Heart right ventricle (tissue), 16 donors: ENCODE measurements around the gene ARHGEF17. TPM values are rescaled to one million over a fixed set of nuclear protein-coding genes. Genes with fewer than 3 reads are reported as not detected.

Source experiments
- ATAC-seq, 8 donors: fragments of 200-7000 bp; cut with Tn5 transposase; one replicate each; pipeline ENCODE4 v1.9.1; 2020; ENCODE audit warnings: mild to moderate bottlenecking in 8 of 8, moderate library complexity in 8 of 8, moderate number of reproducible peaks in 1 of 8
- DNase-seq, 2 donors: peaks; one replicate each; pipeline ENCODE4 v3.0.0-alpha.2; 2020
- H3K27ac ChIP-seq, 10 donors: fragments of 200-600 bp; sonication (generic) in 2 of 10; one replicate each; pipeline versions ENCODE4 v1.5.0 to v1.8.0; 2020 to 2022; ENCODE audit warnings: mild to moderate bottlenecking in 3 of 10
- H3K27me3 ChIP-seq, 7 donors: fragments of 200-600 bp; one replicate each; pipeline ENCODE4 v1.8.0; 2021 to 2022; ENCODE audit warnings: mild to moderate bottlenecking in 2 of 7
- H3K36me3 ChIP-seq, 9 donors: fragments of 200-600 bp; sonication (generic) in 1 of 9; one replicate each; pipeline versions ENCODE4 v1.5.0 to v1.8.0; 2020 to 2022; ENCODE audit warnings: mild to moderate bottlenecking in 2 of 9
- H3K4me1 ChIP-seq, 9 donors: fragments of 200-600 bp; sonication (generic) in 1 of 9; one replicate each; pipeline versions ENCODE4 v1.5.0 to v1.8.0; 2020 to 2022; ENCODE audit warnings: mild to moderate bottlenecking in 4 of 9
- H3K4me3 ChIP-seq, 10 donors: fragments of 200-600 bp; sonication (generic) in 2 of 10; one replicate each; pipeline versions ENCODE4 v1.5.0 to v1.8.0; 2020 to 2022; ENCODE audit warnings: mild to moderate bottlenecking in 7 of 10, moderate library complexity in 2 of 10
- H3K9me3 ChIP-seq, 11 donors: fragments of 200-600 bp in 10 of 11; sonication (generic) in 2 of 11; one replicate each; pipeline versions ENCODE4 v1.5.0 to v1.8.0; 2013 to 2022; ENCODE audit warnings: mild to moderate bottlenecking in 2 of 11, control low read depth in 1 of 11, moderate library complexity in 1 of 11
- WGBS, 2 donors: extraction: QIAGEN DNeasy Blood & Tissue Kit; methylation state at CpG; one replicate each; pipeline ENCODE4 v1.1.7; 2013; ENCODE audit warnings: inconsistent platforms in 1 of 2; 5-methylcytosine and 5-hydroxymethylcytosine counted together
- intact Hi-C, 10 donors: fragments of 100-400 bp; cut with DNase I; formaldehyde crosslinking; loops; one replicate each; pipeline versions ENCODE4 v1.11.1 to v1.14.2; 2022
- polyA plus RNA-seq, 2 donors: library from polyadenylated mRNA; stranded (reverse); fragments of 200-250 nt; gene quantifications; one replicate each; pipeline ENCODE4 v1.2.3, GENCODE V29; 2013
- total RNA-seq, 10 donors: library from RNA; stranded (reverse); fragmentation: NEBNext Ultra II Directional in 3 of 10; extraction: Animal tissue kit (Norgen Biotek cat#: 25700) in 3 of 10; gene quantifications; one replicate each; pipeline versions ENCODE4 v1.2.1 to v1.2.4, GENCODE V29; 2021 to 2023
- TF ChIP-seq, protein P1 (sequence below), 9 donors: fragments of 200-600 bp; sonication (generic) in 2 of 9; IDR thresholded peaks; one replicate each; pipeline versions ENCODE4 v1.5.0 to v1.8.0; 2021 to 2022; ENCODE audit warnings: antibody characterized with exemption in 9 of 9, mild to moderate bottlenecking in 5 of 9, moderate library complexity in 1 of 9
- donor health status: Arrhythmogenic right ventricular cardiomyopathy.
- donor health status: ischemic (EF 13 %, LVEDD 7.1; RV severe dilation, severe dysfunction).
- donor health status: healthy with polysubstance abuse.
- donor health status: DM: no; HTN: yes; CAD: no.
- donor health status: DM: no; HTN: no; CAD: no.
- donor health status: ischemic (EF 25% LVEDD 6.9; RV normal size, moderate dysfunction).
- donor health status: ischemic (EF 25% LVEDD 5.7; RV mildly dilated, moderate dysfunction).
- donor health status: healthy.
- donor health status: DM: yes; HTN: yes; CAD: no.
- donor health status: Ischemic cardiomyopathy.
- donor health status: ischemic (EF 35%, LVEDD 5.7; RV mildly dilated, moderate dysfunction).
- donor health status: nonischemic (EF 11% LVEDD 7.7; RV severe dilation, severe dysfunction).
- donor health status: DM: yes; HTN: yes; CAD: no.
- donor health status: PGD.
- donor health status: ischemic (EF 29% LVEDD 5.4; RV normal size, mild dysfunction).
- donor health status: nonischemic (EF 23%, LVEDD 6.1; RV moderate dilation, normal function).

The ARHGEF17 gene
- total and polyA plus RNA-seq, 12 donors = 38.6 to 67.4 (median 51.2) TPM

DNA sequence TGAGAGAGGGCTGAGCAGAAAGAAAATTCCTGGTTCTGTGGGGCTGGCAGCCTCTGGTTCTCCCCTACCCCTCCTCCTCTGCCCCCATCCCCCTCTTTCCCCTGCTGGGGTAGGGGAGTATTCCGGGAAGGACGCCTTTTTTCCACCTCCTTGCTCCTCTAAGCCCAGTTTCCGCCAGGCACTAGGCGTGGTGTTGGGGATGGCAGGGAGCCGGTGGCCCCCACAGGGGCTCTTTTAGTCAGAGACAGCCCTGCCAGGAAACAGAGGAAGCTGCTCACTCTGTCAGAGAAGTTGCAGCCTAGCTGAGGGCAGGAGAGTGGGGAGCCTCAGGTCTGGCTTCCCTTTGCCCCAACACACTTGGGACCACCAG is 15.6 kb upstream of the ARHGEF17 start:
- TF ChIP-seq, protein P1, sequence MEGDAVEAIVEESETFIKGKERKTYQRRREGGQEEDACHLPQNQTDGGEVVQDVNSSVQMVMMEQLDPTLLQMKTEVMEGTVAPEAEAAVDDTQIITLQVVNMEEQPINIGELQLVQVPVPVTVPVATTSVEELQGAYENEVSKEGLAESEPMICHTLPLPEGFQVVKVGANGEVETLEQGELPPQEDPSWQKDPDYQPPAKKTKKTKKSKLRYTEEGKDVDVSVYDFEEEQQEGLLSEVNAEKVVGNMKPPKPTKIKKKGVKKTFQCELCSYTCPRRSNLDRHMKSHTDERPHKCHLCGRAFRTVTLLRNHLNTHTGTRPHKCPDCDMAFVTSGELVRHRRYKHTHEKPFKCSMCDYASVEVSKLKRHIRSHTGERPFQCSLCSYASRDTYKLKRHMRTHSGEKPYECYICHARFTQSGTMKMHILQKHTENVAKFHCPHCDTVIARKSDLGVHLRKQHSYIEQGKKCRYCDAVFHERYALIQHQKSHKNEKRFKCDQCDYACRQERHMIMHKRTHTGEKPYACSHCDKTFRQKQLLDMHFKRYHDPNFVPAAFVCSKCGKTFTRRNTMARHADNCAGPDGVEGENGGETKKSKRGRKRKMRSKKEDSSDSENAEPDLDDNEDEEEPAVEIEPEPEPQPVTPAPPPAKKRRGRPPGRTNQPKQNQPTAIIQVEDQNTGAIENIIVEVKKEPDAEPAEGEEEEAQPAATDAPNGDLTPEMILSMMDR (IDR thresholded peaks at IDR 0.05) = no peak
- 49 to 63% methylated on average over 5 of the region's 5 CpGs for WGBS, 2 donors
- intact Hi-C loops = loop anchor here in 1 of 10 donors (10.0 kb wide), 2 partner anchors 102 to 108 kb away; no protein-coding TSS in a partner anchor
- Histone ChIP-seq H3K27me3 (no peaks in the 10 kb centered on the region), H3K4me3 (no peak overlapping the region), H3K27ac (peak overlapping the region in 1 of 10 donors; percentile 40), H3K36me3 (peaks cover 0 to 11% (median 0%) of the 10 kb centered on the region in 9 donors), H3K4me1 (peaks cover 12 to 45% (median 31%) of the 10 kb centered on the region in 9 donors), H3K9me3 (no peaks in the 10 kb centered on the region)
- no peak for DNase-seq
- no peak for ATAC-seq

DNA sequence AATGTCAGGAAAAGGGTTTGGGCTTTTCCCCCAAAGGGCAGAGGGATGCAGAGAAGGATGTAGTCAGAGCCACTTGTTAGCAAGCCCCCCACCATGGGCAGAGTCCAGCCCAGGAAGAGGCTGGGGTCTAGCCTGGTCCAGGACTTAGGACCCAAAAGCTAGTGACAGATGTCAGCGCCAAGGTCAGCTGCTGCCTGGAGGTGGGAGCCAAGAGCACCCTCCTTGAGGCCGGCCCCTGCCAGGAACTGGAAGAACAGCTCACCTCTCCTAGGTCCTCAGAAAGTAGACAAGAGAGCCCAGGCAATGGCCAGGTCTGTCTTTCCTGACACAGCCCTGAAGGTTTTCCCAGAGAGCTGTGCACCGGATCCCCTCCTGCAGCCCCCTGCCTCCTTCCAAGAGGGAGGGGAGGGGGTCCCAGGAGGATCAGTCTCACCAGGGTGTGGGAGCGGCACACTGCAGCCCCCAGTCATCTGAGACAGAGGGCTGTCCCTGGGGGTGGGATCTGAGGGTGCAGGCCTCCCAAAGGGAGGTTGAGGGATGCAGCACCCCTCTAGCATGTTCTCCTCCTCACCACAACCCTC is 14.6 kb upstream of the ARHGEF17 start:
- DNase-seq = no peak
- H3K4me3 ChIP-seq = no peak overlapping the region
- 94 to 96% methylated on average over 4 of the region's 4 CpGs for WGBS, 2 donors

DNA sequence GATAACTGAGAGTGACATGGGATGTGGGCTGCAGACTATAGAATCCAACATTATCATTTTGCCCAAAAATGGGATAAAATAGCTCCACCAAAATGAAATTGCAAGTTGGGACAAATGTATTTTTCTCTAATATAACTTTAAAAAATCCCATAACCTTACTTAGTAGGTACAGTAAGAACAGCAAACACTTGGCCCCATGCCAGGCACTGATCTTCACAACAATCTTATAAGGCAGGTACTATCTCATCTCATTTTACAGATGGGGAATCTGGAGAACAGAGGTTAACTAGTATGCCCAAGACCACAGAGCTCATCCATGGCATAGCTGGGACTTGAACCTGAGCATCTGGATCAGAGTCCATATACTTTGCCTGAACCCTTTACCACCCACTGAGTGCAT is 13.5 kb upstream of the ARHGEF17 start:
- Histone ChIP-seq H3K36me3 (peaks cover 0 to 16% (median 0%) of the 10 kb centered on the region in 9 donors), H3K27ac (no peak overlapping the region), H3K4me1 (peaks cover 0 to 24% (median 11%) of the 10 kb centered on the region in 9 donors), H3K27me3 (no peaks in the 10 kb centered on the region), H3K4me3 (no peak overlapping the region), H3K9me3 (no peaks in the 10 kb centered on the region)
- TF ChIP-seq, protein P1 (IDR thresholded peaks at IDR 0.05) = no peak
- DNase-seq (no peak), ATAC-seq (no peak)
- intact Hi-C loops = loop anchor here in 4 of 10 donors (1.0 to 10.0 kb wide), 4 partner anchors 41 to 110 kb away; no protein-coding TSS in a partner anchor

More for the DNA sequence above, 14.6 kb upstream of the ARHGEF17 start:
- no peak for ATAC-seq
- Histone ChIP-seq H3K36me3 (peaks cover 0 to 16% (median 0%) of the 10 kb centered on the region in 9 donors), H3K9me3 (no peaks in the 10 kb centered on the region), H3K27me3 (no peaks in the 10 kb centered on the region), H3K27ac (no peak overlapping the region), H3K4me1 (peaks cover 11 to 35% (median 22%) of the 10 kb centered on the region in 9 donors)
- TF ChIP-seq, protein P1 (IDR thresholded peaks at IDR 0.05) = no peak
- intact Hi-C loops = loop anchor here in 1 of 10 donors (10.0 kb wide), 2 partner anchors 101 to 109 kb away; no protein-coding TSS in a partner anchor

DNA sequence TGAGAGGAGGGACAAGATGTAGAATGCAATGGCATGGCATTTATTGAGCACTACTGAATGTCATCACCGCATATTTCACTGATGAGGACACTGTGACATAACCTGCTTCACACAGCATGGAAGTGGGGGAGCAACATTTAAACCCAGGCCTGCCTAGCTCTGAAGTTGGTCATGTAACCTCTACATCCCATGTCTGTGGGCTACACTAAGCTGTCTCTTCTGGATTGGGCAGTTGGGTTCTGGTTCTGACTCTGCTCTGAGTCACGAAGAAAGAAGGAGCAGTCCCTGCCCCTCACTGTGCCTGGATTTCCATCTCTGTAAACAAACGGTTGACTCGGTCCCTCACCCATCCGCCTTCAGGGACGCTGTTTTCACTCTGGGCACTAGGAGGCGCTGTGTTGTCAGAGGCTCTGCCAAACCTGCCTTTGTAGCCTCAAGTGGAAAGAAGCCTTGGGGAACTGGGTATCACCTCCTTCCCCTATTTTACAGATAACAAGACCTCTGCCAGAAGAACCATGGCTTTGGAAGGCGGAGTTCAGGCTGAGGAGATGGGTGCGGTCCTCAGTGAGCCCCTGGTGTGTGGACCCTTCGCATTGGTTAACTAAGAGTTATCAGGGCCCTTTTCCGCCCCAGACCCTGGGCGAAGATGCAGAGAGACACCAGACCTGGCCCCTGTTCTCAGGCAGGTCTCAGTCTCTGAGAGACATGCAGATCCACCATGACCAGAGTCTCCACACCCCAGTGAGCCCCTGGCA is 12.7 kb upstream of the ARHGEF17 start:
- Histone ChIP-seq H3K4me3 (no peak overlapping the region), H3K27ac (no peak overlapping the region), H3K9me3 (no peaks in the 10 kb centered on the region), H3K27me3 (no peaks in the 10 kb centered on the region), H3K4me1 (peaks cover 0 to 19% (median 7%) of the 10 kb centered on the region in 9 donors), H3K36me3 (peaks cover 0 to 16% (median 0%) of the 10 kb centered on the region in 9 donors)
- ATAC-seq = peak in 7 of 8 donors; percentile 18 to 56 (median 46)
- TF ChIP-seq, protein P1 (IDR thresholded peaks at IDR 0.05) = peak; percentile 58 to 95 (median 89)
- intact Hi-C loops = loop anchor here in 4 of 10 donors (1.0 to 10.0 kb wide), 4 partner anchors 40 to 111 kb away; no protein-coding TSS in a partner anchor
- DNase-seq = peak; percentile 67 to 73
- 46 to 48% methylated on average over 12 of the region's 12 CpGs for WGBS, 2 donors
